Femur (tissue), 1 donor: ENCODE measurements around the gene PPP1R37.

Source experiments
- DNase-seq: peaks from one replicate; pipeline ENCODE4 v3.0.0-alpha.2; 2017

The PPP1R37 gene

GRCh38 chr19:45158503-45159209 is 65.7 kb downstream of the PPP1R37 start:
- DNase-seq = no peak

- no peak for DNase-seq
Measured at GRCh38 chr19:45159210-45159970, 66.4 kb downstream of the PPP1R37 start.

GRCh38 chr19:45159971-45160324 is 67.0 kb downstream of the PPP1R37 start:
- no peak for DNase-seq

- no peak for DNase-seq
Measured at GRCh38 chr19:45160870-45161737, 68.1 kb downstream of the PPP1R37 start, which contains the start of gene NKPD1. NKPD1 (minus strand) TSS chr19:45160982; CDS start chr19:45160150, 832 bp downstream.

GRCh38 chr19:45161738-45162607 is 69.0 kb downstream of the PPP1R37 start:
- peak; percentile 56 for DNase-seq

GRCh38 chr19:45162608-45163143 is 69.7 kb downstream of the PPP1R37 start:
- no peak for DNase-seq

- no peak for DNase-seq
Measured at GRCh38 chr19:45163156-45163555, 70.2 kb downstream of the PPP1R37 start.

GRCh38 chr19:45163751-45164460 is 70.9 kb downstream of the PPP1R37 start:
- DNase-seq = no peak

- peak; percentile 74 for DNase-seq
Measured at GRCh38 chr19:45164577-45165335, 71.8 kb downstream of the PPP1R37 start.

GRCh38 chr19:45166723-45167252 is 73.8 kb downstream of the PPP1R37 start:
- no peak for DNase-seq

- DNase-seq = peak; percentile 28
Measured at GRCh38 chr19:45168767-45169351, 75.9 kb downstream of the PPP1R37 start.

GRCh38 chr19:45169602-45170001 is 76.6 kb downstream of the PPP1R37 start:
- no peak for DNase-seq

- no peak for DNase-seq
Measured at GRCh38 chr19:45170146-45171106, 77.4 kb downstream of the PPP1R37 start.

GRCh38 chr19:45171211-45171623 is 78.2 kb downstream of the PPP1R37 start:
- DNase-seq = no peak

- no peak for DNase-seq
Measured at GRCh38 chr19:45172173-45172572, 79.2 kb downstream of the PPP1R37 start.

GRCh38 chr19:45172611-45173208 is 79.7 kb downstream of the PPP1R37 start:
- no peak for DNase-seq

GRCh38 chr19:45173816-45174215 is 80.8 kb downstream of the PPP1R37 start:
- no peak for DNase-seq
